HepG2 (cell line): ENCODE measurements around the gene ZNF235. TPM values are rescaled to one million over a fixed set of nuclear protein-coding genes. Genes with fewer than 3 reads are reported as not detected.

Experiments
- ATAC-seq: fragments of 200-7000 bp; cut with Tn5 transposase; 3 replicates; pipeline ENCODE4 v1.9.1; 2020; ENCODE audit warnings: mild to moderate bottlenecking, moderate library complexity
- BruUV-seq: library from RNA; stranded (reverse); fragments of 400-500 nt; replicated peaks from 2 replicates; lab custom pipeline; 2021; lab: Mats Ljungman, UMichigan
- CTCF ChIA-PET: fragments of 300-600 bp; formaldehyde crosslinking; extraction: SDS; loops from one replicate; lab custom pipeline; 2021; ENCODE audit warnings: low total read pairs, inconsistent platforms, low intra/inter-chr PET ratio; lab: Yijun Ruan, JAX
- POLR2A ChIA-PET: fragments of 350-600 bp; sonication (Branson Sonifier 250); formaldehyde crosslinking; loops from one replicate; lab custom pipeline; 2020; ENCODE audit warnings: antibody characterized with exemption, inconsistent platforms; lab: Yijun Ruan, JAX
- DNase-seq: peaks from one replicate; pipeline ENCODE4 v3.0.0-alpha.2; 2015; ENCODE audit warnings: low spot score
- FAIRE-seq: peaks from 3 replicates; lab custom pipeline; 2011; peaks lifted over from hg19 to GRCh38; lab: Jason Lieb, UNC
- H2AFZ ChIP-seq: one replicate; pipeline ENCODE4 v1.6.1; 2011; ENCODE audit warnings: low read length, inconsistent platforms
- H3K27ac ChIP-seq: fragments of 300-600 bp; 3 replicates; pipeline ENCODE4 v1.8.0; 2011; ENCODE audit warnings: mixed run types, mild to moderate bottlenecking, mixed read lengths, low read length, inconsistent platforms; ENCODE audit not compliant: insufficient read depth; ENCODE audit errors: extremely low read length
- H3K27me3 ChIP-seq, 2 experiments: fragments of 200-600 bp in 1 of 2; 2 replicates in 1 of 2; 3 replicates in 1 of 2; pipeline versions ENCODE4 v1.6.0 to v1.8.0; 2011; ENCODE audit warnings: low read length in 2 of 2, mild to moderate bottlenecking in 2 of 2, moderate library complexity in 2 of 2, inconsistent platforms in 1 of 2; ENCODE audit not compliant: insufficient read depth in 2 of 2, control insufficient read depth in 1 of 2
- H3K36me3 ChIP-seq, 2 experiments: fragments of 200-600 bp in 1 of 2; replicated peaks in 1 of 2; 2 replicates in 1 of 2; 3 replicates in 1 of 2; pipeline versions ENCODE4 v1.5.1 to v1.8.0; 2011; ENCODE audit warnings: low read length in 2 of 2, inconsistent platforms in 1 of 2; ENCODE audit not compliant: insufficient read depth in 2 of 2, control insufficient read depth in 1 of 2
- H3K4me1 ChIP-seq: 2 replicates; pipeline ENCODE4 v1.5.1; 2012; ENCODE audit warnings: low read length, inconsistent platforms; ENCODE audit not compliant: insufficient read depth
- H3K4me2 ChIP-seq: 2 replicates; pipeline ENCODE4 v1.6.0; 2011; ENCODE audit warnings: low read depth, low read length, inconsistent platforms
- H3K4me3 ChIP-seq, 3 experiments: fragments of 200-600 bp in 1 of 3; sonication (generic), shearing (Covaris generic) in 1 of 3; replicated peaks in 1 of 3; 2 replicates each; pipeline ENCODE4 v1.5.1; 2011 to 2016; ENCODE audit warnings: low read length in 3 of 3, inconsistent platforms in 2 of 3, low read depth in 2 of 3, mild to moderate bottlenecking in 2 of 3, control low read depth in 1 of 3, mixed read lengths in 1 of 3; ENCODE audit not compliant: insufficient read depth in 1 of 3
- H3K79me2 ChIP-seq: one replicate; pipeline ENCODE4 v1.6.1; 2011; ENCODE audit warnings: low read length, inconsistent platforms; ENCODE audit not compliant: insufficient read depth
- H3K9ac ChIP-seq: 2 replicates; pipeline ENCODE4 v1.6.0; 2011; ENCODE audit warnings: mild to moderate bottlenecking, low read depth, low read length, inconsistent platforms; ENCODE audit not compliant: insufficient read depth
- H3K9me3 ChIP-seq: 2 replicates; pipeline ENCODE4 v1.5.1; 2012; ENCODE audit warnings: mild to moderate bottlenecking, low read length
- H4K20me1 ChIP-seq: 2 replicates; pipeline ENCODE4 v1.6.0; 2011; ENCODE audit warnings: inconsistent platforms, mild to moderate bottlenecking, low read length, moderate library complexity; ENCODE audit not compliant: insufficient read depth
- DNMT1 ChIP-seq: sonication (generic); formaldehyde crosslinking; IDR thresholded peaks from 2 replicates; pipeline ENCODE4 v1.5.1; 2020; ENCODE audit warnings: mild to moderate bottlenecking, missing genetic modification reagents
- GTF2F1 ChIP-seq: fragments of 150-350 bp; IDR thresholded peaks from 2 replicates; pipeline ENCODE4 v1.6.1; 2014; ENCODE audit warnings: low read length
- GZF1 ChIP-seq: sonication (generic); formaldehyde crosslinking; IDR thresholded peaks from 2 replicates; pipeline ENCODE4 v1.5.1; 2020; ENCODE audit warnings: mild to moderate bottlenecking, missing genetic modification reagents
- HMGXB3 ChIP-seq: sonication (generic); formaldehyde crosslinking; IDR thresholded peaks from 2 replicates; pipeline ENCODE4 v1.4.0; 2020; ENCODE audit warnings: missing genetic modification reagents, borderline replicate concordance
- LBX2 ChIP-seq: sonication (generic); formaldehyde crosslinking; IDR thresholded peaks from 2 replicates; pipeline ENCODE4 v1.5.0; 2020; ENCODE audit warnings: missing genetic modification reagents, mild to moderate bottlenecking, borderline replicate concordance
- RNF2 ChIP-seq: fragments of 450-650 bp; conservative IDR thresholded peaks from 2 replicates; pipeline ENCODE4 v1.6.1; 2016; ENCODE audit warnings: low read depth
- STAG1 ChIP-seq: sonication (generic); formaldehyde crosslinking; IDR thresholded peaks from 2 replicates; pipeline ENCODE4 v1.4.0; 2020; ENCODE audit warnings: missing genetic modification reagents
- TOE1 ChIP-seq: sonication (generic); formaldehyde crosslinking; IDR thresholded peaks from 2 replicates; pipeline ENCODE4 v1.4.0; 2020; ENCODE audit warnings: mild to moderate bottlenecking, missing genetic modification reagents
- ZNF513 ChIP-seq: sonication (generic); formaldehyde crosslinking; conservative IDR thresholded peaks from 2 replicates; pipeline ENCODE4 v1.5.0; 2020; ENCODE audit warnings: missing genetic modification reagents
- WGBS: methylation state at CpG from one replicate; pipeline ENCODE4 v1.1.6; 2017; ENCODE audit warnings: low lambda C conversion rate; 5-methylcytosine and 5-hydroxymethylcytosine counted together
- in situ Hi-C: cut with HindIII; loops from 2 replicates; pipeline ENCODE4 v1.10.0; 2017; ENCODE audit warnings: low pct_unique_long_range_greater_than_20kb; ENCODE audit not compliant: extremely low pct_ligation_motif_present
- intact Hi-C: fragments of 100-400 bp; cut with micrococcal nuclease; formaldehyde crosslinking; loops from one replicate; pipeline ENCODE4 v1.10.0; 2022; ENCODE audit not compliant: unreplicated experiment
- polyA plus RNA-seq, 8 experiments: library from polyadenylated mRNA; depleted of rRNA in 3 of 8; stranded (reverse) in 7 of 8; unstranded in 1 of 8; fragments of >200 nt; fragmentation: Illumina TruSeq in 4 of 8; extraction: Trizol in 4 of 8; gene quantifications; 2 replicates each; pipeline versions ENCODE4 v1.2.1 to v1.2.3, GENCODE V29; 2011 to 2016; ENCODE audit warnings: low read depth in 4 of 8, missing spikeins in 1 of 8, mixed read lengths in 1 of 8; ENCODE audit not compliant: insufficient read depth in 1 of 8
- total RNA-seq, 5 experiments: library from RNA; depleted of rRNA; stranded (reverse); fragments of >200 nt; fragmentation: Illumina TruSeq; extraction: Trizol; gene quantifications; 2 replicates each; pipeline ENCODE4 v1.2.3, GENCODE V29; 2016; ENCODE audit warnings: low read depth in 1 of 5

ZNF235 gene
- total and polyA plus RNA-seq, 2 of the 13 experiments (the other 11 are each of a cell fraction or from before 2014, with no cell fraction given), result 4.8 to 5.5 TPM

DNA sequence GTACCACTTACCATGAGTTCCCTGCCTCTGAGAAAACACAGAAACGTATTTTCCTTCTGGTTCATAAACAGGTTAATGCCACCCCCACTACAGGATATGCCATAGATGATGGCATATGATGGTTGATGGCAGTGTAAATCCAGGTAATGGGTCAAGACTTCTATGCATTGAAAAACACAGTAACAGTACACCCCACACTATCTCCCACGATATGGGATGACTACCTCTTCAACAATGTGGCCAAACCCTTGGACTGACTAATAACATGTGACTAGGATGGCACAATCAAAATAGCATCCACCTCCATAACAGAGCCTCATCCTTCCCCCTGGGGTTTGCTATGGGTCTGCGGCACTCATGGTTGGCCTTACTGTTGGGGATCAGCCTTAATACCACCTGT is 22.0 kb downstream of the ZNF235 start (continued):
- TF ChIP-seq RNF2, result no peak

- in situ Hi-C loops (no loop called here), intact Hi-C loops (no loop called here)
- Histone ChIP-seq H3K79me2 (no peaks in the 10 kb centered on the region), H3K4me2 (no peak overlapping the region), H3K27me3 (no peaks in the 10 kb centered on the region; a peak in 1 of 5 replicates), H3K9ac (no peak overlapping the region), H3K4me1 (no peaks in the 10 kb centered on the region), H3K36me3 (peaks cover 0 to 1% of the 10 kb centered on the region in 2 experiments; a peak in 2 of 5 replicates), H3K27ac (no peak overlapping the region), H3K9me3 (peaks cover 18% of the 10 kb centered on the region), H3K4me3 (no peak overlapping the region), H4K20me1 (no peaks in the 10 kb centered on the region), H2AFZ (no peak overlapping the region)
- TF ChIP-seq LBX2 (no peak), TOE1 (no peak)
- CTCF ChIA-PET, result no interaction called here
- FAIRE-seq (no peak), ATAC-seq (no peak), DNase-seq (no peak)
- POLR2A ChIA-PET, result no interaction called here
- whole genome bisulfite sequencing, result 93% methylated on average over 10 of the region's 10 CpGs
- BruUV-seq, result no TSS peak
These were observed 23.9 kb downstream of the ZNF235 start for GRCh38 chr19:44280916-44281315.

- DNase-seq, result no peak
- in situ Hi-C loops, result no loop called here
- H3K9me3 ChIP-seq, result peaks cover 18% of the 10 kb centered on the region
- no peak for FAIRE-seq
- H3K36me3 ChIP-seq, result peaks cover 0 to 7% of the 10 kb centered on the region in 2 experiments; a peak in 2 of 5 replicates
- H4K20me1 ChIP-seq, result no peaks in the 10 kb centered on the region
- CTCF ChIA-PET, result no interaction called here
- H3K27me3 ChIP-seq, result no peaks in the 10 kb centered on the region; a peak in 1 of 5 replicates
- H3K4me3 ChIP-seq, result no peak overlapping the region
- no peak for ATAC-seq
- intact Hi-C loops, result no loop called here
- no peak overlapping the region for H3K27ac ChIP-seq
- H3K4me2 ChIP-seq, result no peak overlapping the region
- POLR2A ChIA-PET, result no interaction called here
- no peaks in the 10 kb centered on the region for H3K79me2 ChIP-seq
- WGBS, result 97% methylated on average over 4 of the region's 4 CpGs
- H2AFZ ChIP-seq, result no peak overlapping the region
- no peak overlapping the region for H3K9ac ChIP-seq
- BruUV-seq, result no TSS peak
- H3K4me1 ChIP-seq, result no peaks in the 10 kb centered on the region
- no peak for TF ChIP-seq STAG1 (CRISPR knock-in tag)
- no peak for TF ChIP-seq DNMT1 (CRISPR knock-in tag)
- TF ChIP-seq GTF2F1, result no peak
- no peak for TF ChIP-seq HMGXB3 (CRISPR knock-in tag)
- TF ChIP-seq ZNF513 (CRISPR knock-in tag), result no peak
- TF ChIP-seq GZF1, result no peak
These were observed 26.6 kb downstream of the ZNF235 start for GRCh38 chr19:44278181-44278690.
